Stimulated activated CD4-positive, alpha-beta T cell treated with anti-CD3 and anti-CD28 coated beads, Interleukin-12 subunit alpha, Interleukin-12 subunit beta, amount 100 ng/mL, for 4 hours (primary cell): ENCODE data around the gene THPO.

Experiments used
- DNase-seq: peaks from one replicate; pipeline ENCODE4 v3.0.0-alpha.2; 2020

The THPO gene

GRCh38 chr3:184377882-184378445 is at the start of gene THPO:
Gene THPO (minus strand): TSS chr3:184378207. CDS start chr3:184376259, 1,948 bp downstream.
- no peak for DNase-seq

- DNase-seq: no peak
Observed at GRCh38 chr3:184426691-184427141, 48.7 kb upstream of the THPO start.

DNA sequence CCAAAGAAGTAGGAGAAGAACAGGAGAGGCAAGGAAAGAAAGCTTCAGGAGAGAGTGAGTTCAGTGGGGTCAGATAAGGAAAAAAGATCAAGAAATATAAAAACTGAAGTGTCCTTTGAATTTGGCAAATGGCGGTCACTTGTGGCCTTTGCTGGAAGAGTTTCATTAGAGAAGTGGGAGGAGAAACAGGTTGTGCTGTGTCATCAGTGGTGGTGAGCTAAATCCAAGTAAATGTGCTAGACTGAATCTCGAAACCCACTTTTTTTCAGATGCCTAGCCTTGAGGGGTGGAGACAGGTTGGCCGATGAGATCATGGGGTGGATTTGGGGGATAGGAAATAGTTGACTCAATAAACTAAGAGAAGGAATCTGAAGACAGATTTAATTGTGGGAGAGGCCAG is 45.6 kb upstream of the THPO start:
- DNase-seq: no peak

- DNase-seq: no peak
Observed at GRCh38 chr3:184419171-184419570, 41.2 kb upstream of the THPO start.

DNA sequence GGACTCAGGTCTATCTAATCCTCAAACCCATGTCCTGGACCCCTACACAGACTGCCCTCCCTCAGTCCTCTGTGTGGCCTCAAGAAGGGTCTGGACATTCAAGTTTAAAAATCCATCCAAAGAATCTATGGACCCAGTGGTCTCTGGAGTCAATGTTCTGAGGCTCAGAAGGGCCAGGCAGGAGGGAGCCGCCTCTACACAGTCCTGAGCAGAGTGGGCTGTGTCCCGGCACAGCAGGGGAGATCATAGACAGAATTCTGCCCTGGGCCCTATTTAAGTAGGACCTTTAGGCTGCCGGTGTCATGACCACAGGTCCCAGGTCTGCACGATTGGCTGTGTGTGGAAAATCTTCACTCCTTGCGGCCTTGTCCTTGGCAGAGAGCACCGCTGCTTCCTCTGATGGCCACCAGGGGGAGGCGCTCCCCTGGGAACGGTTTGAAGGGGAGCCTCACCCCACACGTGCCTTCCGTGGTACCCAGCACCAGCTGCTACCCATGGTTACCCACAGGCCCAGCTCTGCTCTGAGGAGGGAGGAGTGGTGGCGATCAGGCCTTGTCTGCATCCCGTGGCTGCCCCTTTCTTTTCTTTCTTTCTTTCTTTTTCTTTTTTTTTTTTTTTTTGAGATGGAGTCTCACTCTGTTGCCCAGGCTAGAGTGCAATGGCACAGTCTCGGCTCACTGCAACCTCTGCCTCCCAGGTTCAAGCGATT is 39.8 kb upstream of the THPO start:
- peak; percentile 63 for DNase-seq

GRCh38 chr3:184415203-184415490 is 37.1 kb upstream of the THPO start:
- DNase-seq: no peak

DNA sequence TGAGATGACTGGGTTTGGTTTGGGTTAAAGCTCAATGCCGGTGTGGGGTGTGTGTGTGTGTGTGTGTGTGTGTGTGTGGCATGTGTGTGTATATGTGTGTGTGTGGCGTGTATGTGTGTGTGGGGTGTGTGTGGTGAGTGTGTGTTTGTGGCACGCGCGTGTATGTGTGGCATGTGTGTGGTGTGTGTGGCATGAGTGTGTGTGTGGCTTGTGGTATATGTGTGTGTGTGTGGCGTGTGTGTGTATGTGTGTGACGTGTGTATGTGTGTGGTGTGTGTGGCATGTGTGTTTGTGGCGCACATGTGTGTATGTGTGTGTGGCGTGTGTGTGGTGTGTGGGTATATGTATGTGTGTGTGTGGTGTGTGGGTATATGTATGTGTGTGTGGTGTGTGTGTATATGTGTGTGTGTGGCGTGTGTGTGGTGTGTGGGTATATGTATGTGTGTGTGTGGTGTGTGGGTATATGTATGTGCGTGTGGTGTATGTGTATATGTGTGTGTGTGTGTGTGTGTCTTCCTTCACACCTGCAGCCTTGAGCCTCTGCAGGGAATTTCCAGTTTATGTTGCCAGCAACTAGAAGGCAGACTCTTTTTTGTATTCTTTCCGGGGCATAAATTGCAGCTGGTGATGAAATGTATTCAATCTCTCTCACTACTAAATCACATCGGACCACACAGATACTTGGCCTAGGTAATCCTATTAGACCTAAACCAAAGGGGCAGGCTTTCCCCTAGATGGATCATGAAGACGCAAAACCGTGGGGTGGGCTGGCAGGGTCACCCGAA is 36.6 kb upstream of the THPO start:
- DNase-seq: no peak

GRCh38 chr3:184409946-184410500 is 32.0 kb upstream of the THPO start:
- DNase-seq: no peak

- no peak for DNase-seq
Observed at GRCh38 chr3:184409331-184409926, 31.4 kb upstream of the THPO start.

DNA sequence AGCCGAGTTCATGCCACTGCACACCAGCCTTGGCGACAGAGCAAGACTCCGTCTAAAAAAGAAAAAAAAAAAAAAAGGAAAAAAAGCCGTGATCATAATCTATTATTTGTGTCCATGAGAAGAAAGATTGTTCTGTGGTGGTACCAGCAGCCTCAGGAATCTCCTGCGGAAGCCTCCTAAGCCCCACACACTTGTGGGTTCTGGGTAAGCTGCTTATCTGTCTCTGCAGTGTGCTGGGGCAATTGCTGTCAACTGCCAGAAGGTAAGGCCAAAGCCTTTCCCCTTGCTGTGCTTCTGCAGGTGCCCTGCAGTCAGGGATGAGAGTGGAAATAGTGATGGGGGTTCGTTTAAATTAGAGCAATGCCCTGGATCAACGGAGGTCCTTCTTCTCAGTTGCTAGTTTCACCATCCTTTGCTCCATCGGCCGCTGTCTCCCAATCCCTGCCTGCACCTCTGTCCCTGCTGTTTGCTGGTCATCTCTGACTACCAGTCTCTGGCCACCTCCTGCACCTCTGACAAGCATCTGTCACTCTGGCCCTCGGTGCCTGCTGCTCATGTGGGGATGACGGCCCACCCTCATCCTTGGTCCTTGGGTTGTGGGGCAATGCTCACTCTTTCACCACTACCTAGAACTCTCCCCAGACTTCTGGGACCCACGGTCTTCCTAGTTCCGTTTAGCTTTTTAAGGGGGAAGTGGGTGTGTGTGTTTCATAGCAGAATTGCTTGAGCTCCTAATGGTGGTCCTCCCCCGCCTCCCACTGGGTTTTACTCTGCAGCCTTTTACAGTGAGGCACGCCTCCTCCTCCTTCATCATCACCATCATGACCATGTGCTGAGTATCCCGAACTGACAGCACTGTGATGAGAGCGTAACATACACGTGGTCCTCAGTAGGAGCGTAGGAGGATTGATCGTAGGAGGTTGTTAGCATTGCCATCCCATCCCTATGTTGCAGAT is 27.3 kb upstream of the THPO start:
- DNase-seq: no peak

GRCh38 chr3:184399410-184399809 is 21.4 kb upstream of the THPO start:
- DNase-seq: no peak

- DNase-seq: no peak
Observed at GRCh38 chr3:184395320-184395660, 17.3 kb upstream of the THPO start.

GRCh38 chr3:184391266-184391665 is 13.3 kb upstream of the THPO start:
- DNase-seq: no peak

- no peak for DNase-seq
Observed at GRCh38 chr3:184389935-184390528, 12.0 kb upstream of the THPO start.

DNA sequence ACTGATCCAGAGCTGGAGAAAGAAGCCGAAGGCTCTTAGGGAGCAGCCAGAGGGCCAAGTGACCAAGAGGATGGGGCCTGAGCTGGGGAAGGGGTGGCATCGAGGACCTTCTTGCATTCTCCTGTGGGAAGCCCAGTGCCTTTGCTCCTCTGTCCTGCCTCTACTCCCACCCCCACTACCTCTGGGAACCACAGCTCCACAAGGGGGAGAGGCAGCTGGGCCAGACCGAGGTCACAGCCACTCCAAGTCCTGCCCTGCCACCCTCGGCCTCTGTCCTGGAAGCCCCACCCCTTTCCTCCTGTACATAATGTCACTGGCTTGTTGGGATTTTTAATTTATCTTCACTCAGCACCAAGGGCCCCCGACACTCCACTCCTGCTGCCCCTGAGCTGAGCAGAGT is 11.4 kb upstream of the THPO start:
- no peak for DNase-seq

- no peak for DNase-seq
Observed at GRCh38 chr3:184388936-184389230, 10.9 kb upstream of the THPO start.

- DNase-seq: no peak
Observed at GRCh38 chr3:184388164-184388935, 10.3 kb upstream of the THPO start.

DNA sequence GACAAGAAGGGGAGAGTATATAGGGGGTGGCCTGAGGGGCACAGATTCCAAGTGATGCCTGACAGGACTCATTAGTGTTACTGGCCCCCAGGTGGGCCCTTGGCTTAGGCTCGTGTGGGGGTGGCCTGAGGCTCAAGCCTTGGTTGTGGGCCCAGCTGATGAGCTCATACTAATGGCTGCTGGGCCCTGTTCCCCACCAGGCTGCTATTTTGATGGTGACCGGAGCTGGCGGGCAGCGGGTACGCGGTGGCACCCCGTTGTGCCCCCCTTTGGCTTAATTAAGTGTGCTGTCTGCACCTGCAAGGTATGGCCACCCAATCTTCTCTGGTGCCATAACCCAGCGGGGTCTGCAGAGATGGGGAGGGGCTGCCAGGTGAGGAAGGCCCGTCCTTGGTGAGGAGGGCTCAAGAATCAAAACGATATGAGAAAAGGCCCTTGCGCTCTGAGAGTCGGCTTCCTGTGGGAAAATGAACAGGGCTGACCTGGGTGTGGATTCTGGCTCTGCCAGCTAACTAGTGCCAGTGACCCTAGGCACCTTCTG is 9.2 kb upstream of the THPO start:
- DNase-seq: no peak

DNA sequence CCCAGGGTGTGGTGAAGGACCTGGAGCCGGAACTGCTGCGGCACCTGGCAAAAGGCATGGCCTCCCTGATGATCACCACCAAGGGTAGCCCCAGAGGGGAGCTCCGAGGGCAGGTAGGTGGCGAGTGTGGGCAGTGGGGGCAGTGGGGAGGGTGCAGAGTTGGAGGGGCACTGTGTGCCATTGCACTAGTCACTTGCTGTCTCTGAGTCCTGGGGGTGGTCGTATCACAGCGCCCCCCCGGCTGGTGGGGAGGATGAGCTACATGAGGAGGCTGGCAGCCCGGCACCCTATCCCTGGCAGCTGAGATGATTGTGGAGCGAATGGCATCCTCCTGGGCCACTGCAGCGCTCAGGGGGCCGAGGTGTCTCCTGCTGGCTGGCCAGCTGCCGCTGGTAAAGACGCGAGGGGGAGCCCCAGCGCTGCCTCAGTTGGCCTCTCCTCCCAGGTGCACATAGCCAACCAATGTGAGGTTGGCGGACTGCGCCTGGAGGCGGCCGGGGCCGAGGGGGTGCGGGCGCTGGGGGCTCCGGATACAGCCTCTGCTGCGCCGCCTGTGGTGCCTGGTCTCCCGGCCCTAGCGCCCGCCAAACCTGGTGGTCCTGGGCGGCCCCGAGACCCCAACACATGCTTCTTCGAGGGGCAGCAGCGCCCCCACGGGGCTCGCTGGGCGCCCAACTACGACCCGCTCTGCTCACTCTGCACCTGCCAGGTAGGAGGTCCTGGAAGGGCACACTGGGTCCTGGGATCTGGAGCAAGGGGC is 8.2 kb upstream of the THPO start:
- DNase-seq: no peak

DNA sequence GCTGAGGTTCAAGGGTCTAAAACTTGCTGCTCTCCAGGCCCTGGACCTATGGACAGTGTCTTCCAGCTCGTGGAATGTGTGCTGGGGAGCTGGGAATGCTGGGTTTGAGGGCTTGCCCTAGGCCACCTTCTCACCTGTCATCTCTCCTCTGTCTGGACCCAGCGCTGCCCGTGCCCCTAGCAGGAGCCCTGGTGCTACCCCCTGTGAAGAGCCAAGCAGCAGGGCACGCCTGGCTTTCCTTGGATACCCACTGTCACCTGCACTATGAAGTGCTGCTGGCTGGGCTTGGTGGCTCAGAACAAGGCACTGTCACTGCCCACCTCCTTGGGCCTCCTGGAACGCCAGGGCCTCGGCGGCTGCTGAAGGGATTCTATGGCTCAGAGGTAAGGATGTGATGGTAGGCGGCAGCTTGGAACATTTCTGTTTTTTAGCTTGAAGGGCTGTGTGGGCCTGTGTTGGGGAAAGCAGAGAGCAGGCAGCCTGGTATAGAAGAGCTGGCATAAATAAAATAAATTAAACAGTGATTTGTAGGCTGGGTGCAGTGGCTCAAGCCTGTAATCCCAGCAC is 6.9 kb upstream of the THPO start:
- DNase-seq: no peak
